H4 (cell line): ENCODE data around the gene ATXN3L. TPM values are rescaled to one million over a fixed set of nuclear protein-coding genes. Genes with fewer than 3 reads are reported as not detected.

Source experiments
- total RNA-seq: library from RNA; depleted of rRNA; stranded (reverse); fragments of >200 nt; shearing (Covaris generic); gene quantifications from 2 replicates; pipeline ENCODE4 v1.2.3, GENCODE V29; 2014; rRNA removed

ATXN3L gene
- total RNA-seq, 1 experiment from 2014 or later = not detected

Other genes starting within 250 kb of the ATXN3L start
- not detected in 2 replicates for gene EGFL6, start 249.5 kb upstream of the ATXN3L start, total RNA-seq